ENCODE data around the gene STARD9. TPM values are rescaled to one million over a fixed set of nuclear protein-coding genes. Genes with fewer than 3 reads are reported as not detected.
"Not testable (repeated sequence)": the region's sequence is repeated elsewhere in the genome, so short reads cannot be mapped to it uniquely, and the experiment has no call there.

Gene STARD9
- total RNA-seq, 2 experiments from 2014 or later: 12.8 to 13.0 TPM

- H3K9me3 Mint-ChIP-seq (ENCODE audit: insufficient read depth): no peaks in the 10 kb centered on the region
- POLR2A ChIA-PET: no interaction called here
- CTCF ChIA-PET: no interaction called here
- no peak overlapping the region for H3K4me3 Mint-ChIP-seq
- peaks cover 18% of the 10 kb centered on the region for H3K36me3 Mint-ChIP-seq (ENCODE audit: low read depth)
- no peak overlapping the region for H3K27ac Mint-ChIP-seq
- ATAC-seq (no peak), DNase-seq (no peak)
- H3K4me1 Mint-ChIP-seq (ENCODE audit: low read depth): no peaks in the 10 kb centered on the region
- no peaks in the 10 kb centered on the region for H3K27me3 Mint-ChIP-seq (ENCODE audit: low read depth)
Measured at GRCh38 chr15:42640109-42640508, 64.7 kb downstream of the STARD9 start.

- Mint-ChIP-seq H3K4me3 (no peak overlapping the region), H3K27me3 (ENCODE audit: low read depth) (no peaks in the 10 kb centered on the region), H3K4me1 (ENCODE audit: low read depth) (peaks cover 11% of the 10 kb centered on the region), H3K36me3 (ENCODE audit: low read depth) (peaks cover 2% of the 10 kb centered on the region), H3K27ac (no peak overlapping the region), H3K9me3 (ENCODE audit: insufficient read depth) (no peaks in the 10 kb centered on the region)
- peak; percentile 83 for DNase-seq
- POLR2A ChIA-PET: interaction anchor here (0.6 to 2.4 kb wide), 3 partner anchors 75 to 160 kb away, joined by 3 to 5 read pairs (median 3); partner anchors contain the start of genes STARD9 and ZNF106
- peak; percentile 100 for ATAC-seq
- CTCF ChIA-PET: interaction anchor here (0.7 to 1.8 kb wide), 15 partner anchors 14 to 204 kb away, joined by 3 to 9 read pairs (median 4); partner anchors contain the start of genes HAUS2, LRRC57 and SNAP23
Measured at GRCh38 chr15:42650208-42651066, 75.0 kb downstream of the STARD9 start.

- ChIA-PET POLR2A (no interaction called here), CTCF (no interaction called here)
- Mint-ChIP-seq H3K4me3 (no peak overlapping the region), H3K27ac (no peak overlapping the region), H3K9me3 (ENCODE audit: insufficient read depth) (no peaks in the 10 kb centered on the region), H3K27me3 (ENCODE audit: low read depth) (no peaks in the 10 kb centered on the region), H3K4me1 (ENCODE audit: low read depth) (no peaks in the 10 kb centered on the region), H3K36me3 (ENCODE audit: low read depth) (peaks cover 12% of the 10 kb centered on the region)
- DNase-seq (no peak), ATAC-seq (no peak)
Measured at GRCh38 chr15:42665827-42666226, 90.4 kb downstream of the STARD9 start.

GRCh38 chr15:42667855-42668254 is 92.4 kb downstream of the STARD9 start:
- Mint-ChIP-seq H3K27me3 (ENCODE audit: low read depth) (no peaks in the 10 kb centered on the region), H3K27ac (no peak overlapping the region), H3K4me3 (no peak overlapping the region), H3K9me3 (ENCODE audit: insufficient read depth) (no peaks in the 10 kb centered on the region), H3K4me1 (ENCODE audit: low read depth) (no peaks in the 10 kb centered on the region), H3K36me3 (ENCODE audit: low read depth) (peaks cover 12% of the 10 kb centered on the region)
- DNase-seq: peak; percentile 7
- POLR2A ChIA-PET: interaction anchor here (0.6 kb wide), 1 partner anchor 57 kb away, joined by 3 read pairs; no protein-coding TSS in a partner anchor
- no peak for ATAC-seq
- CTCF ChIA-PET: no interaction called here

DNA sequence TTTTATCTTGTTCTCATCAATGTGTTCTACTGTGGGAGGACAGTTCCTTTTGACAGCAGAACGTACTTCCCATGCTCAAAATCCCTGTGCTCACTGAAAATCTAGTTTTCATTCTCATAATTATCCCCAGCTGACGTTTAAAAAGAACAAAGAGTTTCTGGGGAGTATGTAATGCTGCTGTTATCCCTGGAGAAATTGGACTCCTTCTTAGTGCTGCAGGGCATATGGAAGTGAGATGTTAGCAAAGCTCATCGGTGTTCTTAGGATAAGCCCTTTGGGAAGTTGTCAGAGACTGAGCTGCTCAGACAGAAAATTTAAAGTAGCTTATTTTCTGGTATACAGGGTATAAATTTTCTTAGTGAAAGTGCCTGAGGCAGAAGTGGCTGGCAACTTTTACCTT is 95.0 kb downstream of the STARD9 start:
- ChIA-PET CTCF (no interaction called here), POLR2A (no interaction called here)
- DNase-seq (peak; percentile 1), ATAC-seq (no peak)
- no peaks in the 10 kb centered on the region for H3K9me3 Mint-ChIP-seq (ENCODE audit: insufficient read depth)
- H3K27me3 Mint-ChIP-seq (ENCODE audit: low read depth): no peaks in the 10 kb centered on the region
- H3K36me3 Mint-ChIP-seq (ENCODE audit: low read depth): peaks cover 10% of the 10 kb centered on the region
- H3K4me1 Mint-ChIP-seq (ENCODE audit: low read depth): no peaks in the 10 kb centered on the region
- H3K4me3 Mint-ChIP-seq: no peak overlapping the region
- H3K27ac Mint-ChIP-seq: no peak overlapping the region

- ChIA-PET CTCF (no interaction called here), POLR2A (no interaction called here)
- Mint-ChIP-seq H3K9me3 (ENCODE audit: insufficient read depth) (no peaks in the 10 kb centered on the region), H3K36me3 (ENCODE audit: low read depth) (peaks cover 9% of the 10 kb centered on the region), H3K4me3 (no peak overlapping the region), H3K27ac (no peak overlapping the region), H3K4me1 (ENCODE audit: low read depth) (no peaks in the 10 kb centered on the region), H3K27me3 (ENCODE audit: low read depth) (no peaks in the 10 kb centered on the region)
- no peak for DNase-seq
- no peak for ATAC-seq
Measured at GRCh38 chr15:42672444-42672843, 97.0 kb downstream of the STARD9 start.

DNA sequence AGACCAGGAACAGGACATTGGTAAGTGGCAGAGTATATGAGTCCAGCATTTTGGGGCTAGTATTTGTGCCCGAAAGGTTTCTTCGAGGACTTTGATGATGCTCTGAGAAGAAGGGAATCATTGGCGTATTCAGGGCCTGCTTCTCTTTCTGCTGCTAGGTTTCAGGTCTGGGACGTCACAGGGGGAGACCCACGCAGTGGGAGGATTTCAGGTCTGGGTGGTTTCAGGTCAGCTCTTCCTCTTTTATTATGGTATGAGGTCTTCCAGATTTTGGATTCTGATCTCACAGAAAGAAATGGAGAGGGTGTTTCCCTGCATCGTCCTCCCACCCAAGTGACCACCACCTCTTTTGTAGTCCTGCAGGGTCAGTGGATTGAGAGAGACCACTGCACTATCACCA is 99.1 kb downstream of the STARD9 start:
- POLR2A ChIA-PET: no interaction called here
- CTCF ChIA-PET: no interaction called here
- DNase-seq: no peak
- ATAC-seq: no peak
- Mint-ChIP-seq H3K9me3 (ENCODE audit: insufficient read depth) (no peaks in the 10 kb centered on the region), H3K27ac (no peak overlapping the region), H3K4me1 (ENCODE audit: low read depth) (peaks cover 3% of the 10 kb centered on the region), H3K27me3 (ENCODE audit: low read depth) (no peaks in the 10 kb centered on the region), H3K36me3 (ENCODE audit: low read depth) (peaks cover 6% of the 10 kb centered on the region), H3K4me3 (no peak overlapping the region)

DNA sequence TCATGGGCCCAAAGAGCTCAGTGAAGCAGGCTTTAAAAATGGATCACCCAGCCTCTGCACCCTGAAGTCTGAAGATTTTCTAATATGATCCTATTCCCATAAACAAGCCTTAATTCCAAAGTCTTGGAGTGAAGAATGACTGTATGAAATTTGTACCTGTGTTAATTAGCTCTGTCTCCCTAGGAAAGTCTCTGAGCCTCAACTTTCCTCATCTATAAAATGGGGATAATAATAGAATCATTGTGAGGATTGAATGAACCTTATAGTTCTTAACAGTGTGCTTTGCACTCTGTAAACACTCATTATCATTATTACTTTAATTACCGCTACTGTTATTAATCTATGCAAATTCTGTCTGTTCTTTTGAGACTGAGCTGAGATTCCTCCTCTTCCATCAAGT is 99.6 kb downstream of the STARD9 start:
- ChIA-PET POLR2A (no interaction called here), CTCF (no interaction called here)
- Mint-ChIP-seq H3K36me3 (ENCODE audit: low read depth) (peaks cover 9% of the 10 kb centered on the region), H3K9me3 (ENCODE audit: insufficient read depth) (no peaks in the 10 kb centered on the region), H3K4me1 (ENCODE audit: low read depth) (peaks cover 7% of the 10 kb centered on the region), H3K27ac (no peak overlapping the region), H3K4me3 (no peak overlapping the region), H3K27me3 (ENCODE audit: low read depth) (no peaks in the 10 kb centered on the region)
- ATAC-seq (no peak), DNase-seq (no peak)

GRCh38 chr15:42679285-42680141 is 104.1 kb downstream of the STARD9 start:
- POLR2A ChIA-PET: interaction anchor here (1.5 kb wide), 1 partner anchor 189 kb away, joined by 3 read pairs; the partner anchor contains the start of gene ZNF106
- H3K27me3 Mint-ChIP-seq (ENCODE audit: low read depth): no peaks in the 10 kb centered on the region
- H3K27ac Mint-ChIP-seq: no peak overlapping the region
- peaks cover 36% of the 10 kb centered on the region for H3K36me3 Mint-ChIP-seq (ENCODE audit: low read depth)
- H3K9me3 Mint-ChIP-seq (ENCODE audit: insufficient read depth): no peaks in the 10 kb centered on the region
- no peak overlapping the region for H3K4me3 Mint-ChIP-seq
- ATAC-seq: no peak
- CTCF ChIA-PET: no interaction called here
- DNase-seq: no peak
- H3K4me1 Mint-ChIP-seq (ENCODE audit: low read depth): peaks cover 14% of the 10 kb centered on the region

- ATAC-seq: peak; percentile 77
- peak; percentile 59 for DNase-seq
- H3K36me3 Mint-ChIP-seq (ENCODE audit: low read depth): peaks cover 36% of the 10 kb centered on the region
- CTCF ChIA-PET; H3K27ac Mint-ChIP-seq; H3K9me3 Mint-ChIP-seq (ENCODE audit: insufficient read depth); H3K4me3 Mint-ChIP-seq; H3K27me3 Mint-ChIP-seq (ENCODE audit: low read depth): not testable (repeated sequence)
- POLR2A ChIA-PET: interaction anchor here (1.5 kb wide), 1 partner anchor 189 kb away, joined by 3 read pairs; the partner anchor contains the start of gene ZNF106
- H3K4me1 Mint-ChIP-seq (ENCODE audit: low read depth): peaks cover 14% of the 10 kb centered on the region
Measured at GRCh38 chr15:42680142-42680482, 104.7 kb downstream of the STARD9 start.

- Mint-ChIP-seq H3K9me3 (ENCODE audit: insufficient read depth) (no peaks in the 10 kb centered on the region), H3K27ac (no peak overlapping the region), H3K4me1 (ENCODE audit: low read depth) (peaks cover 14% of the 10 kb centered on the region), H3K36me3 (ENCODE audit: low read depth) (peaks cover 36% of the 10 kb centered on the region), H3K4me3 (no peak overlapping the region), H3K27me3 (ENCODE audit: low read depth) (no peaks in the 10 kb centered on the region)
- ChIA-PET CTCF (no interaction called here), POLR2A (interaction anchor here (1.5 kb wide), 1 partner anchor 190 kb away, joined by 3 read pairs; the partner anchor contains the start of gene ZNF106)
- ATAC-seq (no peak), DNase-seq (no peak)
Measured at GRCh38 chr15:42681119-42681518, 105.7 kb downstream of the STARD9 start.

GRCh38 chr15:42686281-42686680 is 110.9 kb downstream of the STARD9 start:
- ATAC-seq (no peak), DNase-seq (no peak)
- CTCF ChIA-PET: no interaction called here
- no peak overlapping the region for H3K27ac Mint-ChIP-seq
- no peaks in the 10 kb centered on the region for H3K9me3 Mint-ChIP-seq (ENCODE audit: insufficient read depth)
- peaks cover 10% of the 10 kb centered on the region for H3K4me1 Mint-ChIP-seq (ENCODE audit: low read depth)
- H3K4me3 Mint-ChIP-seq: no peak overlapping the region
- POLR2A ChIA-PET: no interaction called here
- peaks cover 28% of the 10 kb centered on the region for H3K36me3 Mint-ChIP-seq (ENCODE audit: low read depth)
- H3K27me3 Mint-ChIP-seq (ENCODE audit: low read depth): no peaks in the 10 kb centered on the region

Data from activated CD8-positive, alpha-beta T cell treated with anti-CD3 and anti-CD28 coated beads, Interleukin-2, amount 10 ng/mL, durations not matched to agents 7 days and 5 days (primary cell).